SJSA1 (cell line): ENCODE measurements around the gene MRFAP1L1. TPM values are rescaled to one million over a fixed set of nuclear protein-coding genes. Genes with fewer than 3 reads are reported as not detected.

Experiments
- DNase-seq, 2 experiments: peaks; one replicate each; pipeline ENCODE4 v3.0.0-alpha.2; 2015 to 2020; ENCODE audit warnings: low spot score in 2 of 2, low read depth in 1 of 2
- H3K27ac ChIP-seq: fragments of 250-450 bp; sonication (Bioruptor Pico); 2 replicates; pipeline ENCODE4 v1.5.1; 2020; ENCODE audit warnings: mild to moderate bottlenecking, moderate library complexity
- H3K27me3 ChIP-seq: fragments of 250-450 bp; sonication (Bioruptor Pico); replicated peaks from 2 replicates; pipeline ENCODE4 v1.5.1; 2020; ENCODE audit warnings: mild to moderate bottlenecking, moderate library complexity
- H3K36me3 ChIP-seq: fragments of 250-450 bp; sonication (Bioruptor Pico); 2 replicates; pipeline ENCODE4 v1.5.1; 2020; ENCODE audit warnings: mild to moderate bottlenecking
- H3K4me1 ChIP-seq: fragments of 250-450 bp; sonication (Bioruptor Pico); replicated peaks from 2 replicates; pipeline ENCODE4 v1.6.1; 2021; ENCODE audit warnings: mild to moderate bottlenecking
- H3K4me3 ChIP-seq: fragments of 250-450 bp; sonication (Bioruptor Pico); 2 replicates; pipeline ENCODE4 v1.5.1; 2020; ENCODE audit warnings: mild to moderate bottlenecking
- H3K9me3 ChIP-seq: fragments of 250-450 bp; sonication (Bioruptor Pico); replicated peaks from 2 replicates; pipeline ENCODE4 v1.5.1; 2020; ENCODE audit warnings: mild to moderate bottlenecking
- total RNA-seq: library from RNA; depleted of rRNA; stranded (reverse); fragments of >200 nt; shearing (Covaris generic); gene quantifications from 2 replicates; pipeline ENCODE4 v1.2.3, GENCODE V29; 2014

MRFAP1L1 gene
- total RNA-seq, 1 experiment from 2014 or later, result 41.0 TPM

DNA sequence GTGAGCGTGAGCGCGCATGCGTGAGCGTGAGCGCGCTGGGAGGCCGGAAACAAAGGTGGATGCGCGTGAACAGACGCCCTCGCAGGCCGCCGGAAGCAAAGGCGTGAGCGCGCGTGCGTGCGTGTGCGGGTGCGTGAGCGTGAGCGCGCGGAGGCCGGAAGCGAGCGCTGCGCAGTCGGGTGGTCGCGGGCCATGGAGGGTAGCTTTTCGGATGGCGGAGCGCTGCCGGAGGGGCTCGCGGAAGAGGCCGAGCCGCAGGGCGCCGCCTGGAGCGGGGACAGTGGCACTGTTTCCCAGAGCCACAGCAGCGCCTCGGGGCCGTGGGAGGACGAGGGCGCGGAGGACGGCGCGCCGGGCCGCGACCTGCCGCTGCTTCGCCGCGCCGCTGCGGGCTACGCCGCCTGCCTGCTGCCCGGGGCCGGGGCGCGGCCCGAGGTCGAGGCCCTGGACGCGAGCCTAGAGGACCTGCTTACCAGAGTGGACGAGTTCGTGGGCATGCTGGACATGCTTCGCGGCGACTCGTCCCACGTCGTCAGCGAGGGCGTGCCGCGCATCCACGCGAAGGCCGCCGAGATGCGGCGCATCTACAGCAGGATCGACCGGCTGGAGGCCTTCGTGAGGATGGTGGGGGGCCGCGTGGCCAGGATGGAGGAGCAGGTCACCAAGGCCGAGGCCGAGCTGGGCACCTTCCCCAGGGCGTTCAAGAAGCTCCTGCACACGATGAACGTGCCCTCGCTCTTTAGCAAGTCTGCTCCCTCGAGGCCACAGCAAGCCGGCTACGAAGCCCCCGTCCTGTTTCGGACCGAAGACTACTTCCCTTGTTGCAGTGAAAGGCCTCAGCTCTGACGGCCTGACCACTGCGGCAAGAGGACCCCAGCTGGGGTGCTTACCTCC is 6.6 kb upstream of the MRFAP1L1 start, which contains the start of gene BLOC1S4:
Gene BLOC1S4, plus strand, starts transcription at position 157 of the 894 bp plus-strand sequence. Its CDS starts 36 bp downstream, at position 193.
- H3K36me3 ChIP-seq, result peaks cover 12% of the 10 kb centered on the region; the same call in 1 of the 2 replicates
- DNase-seq, result peak; percentile 72 to 81
- peak within 1 kb of the TSS; percentile 92 for H3K4me3 ChIP-seq
- H3K27me3 ChIP-seq, result no peaks in the 10 kb centered on the region
- no peaks in the 10 kb centered on the region for H3K9me3 ChIP-seq
- H3K27ac ChIP-seq, result peak within 1 kb of the TSS; percentile 59; the same call in 1 of the 2 replicates
- no peaks in the 10 kb centered on the region for H3K4me1 ChIP-seq

GRCh38 chr4:6715704-6716017 is 6.0 kb upstream of the MRFAP1L1 start:
- Histone ChIP-seq H3K27ac (no peak overlapping the region), H3K27me3 (no peaks in the 10 kb centered on the region), H3K36me3 (peaks cover 12% of the 10 kb centered on the region; the same call in 1 of the 2 replicates), H3K9me3 (no peaks in the 10 kb centered on the region), H3K4me3 (peak overlapping the region; percentile 92), H3K4me1 (no peaks in the 10 kb centered on the region)
- DNase-seq, result no peak

GRCh38 chr4:6714954-6715353 is 5.3 kb upstream of the MRFAP1L1 start:
- Histone ChIP-seq H3K4me3 (no peak overlapping the region), H3K9me3 (no peaks in the 10 kb centered on the region), H3K4me1 (0 out of 2 replicates have a peak, but pooled peaks cover 3% of the 10 kb centered on the region), H3K27me3 (no peaks in the 10 kb centered on the region), H3K27ac (no peak overlapping the region), H3K36me3 (peaks cover 12% of the 10 kb centered on the region; the same call in 1 of the 2 replicates)
- no peak for DNase-seq

- no peaks in the 10 kb centered on the region for H3K27me3 ChIP-seq
- H3K27ac ChIP-seq, result no peak overlapping the region
- H3K9me3 ChIP-seq, result no peaks in the 10 kb centered on the region
- peaks cover 11% of the 10 kb centered on the region for H3K4me1 ChIP-seq
- H3K4me3 ChIP-seq, result no peak overlapping the region
- no peak for DNase-seq
- H3K36me3 ChIP-seq, result peaks cover 11% of the 10 kb centered on the region
Measured at GRCh38 chr4:6710996-6711395, 1.3 kb upstream of the MRFAP1L1 start.

- no peaks in the 10 kb centered on the region for H3K9me3 ChIP-seq
- no peak overlapping the region for H3K27ac ChIP-seq
- H3K4me1 ChIP-seq, result peaks cover 11% of the 10 kb centered on the region
- H3K36me3 ChIP-seq, result peaks cover 11% of the 10 kb centered on the region
- no peak for DNase-seq
- peak overlapping the region; percentile 57 for H3K4me3 ChIP-seq
- H3K27me3 ChIP-seq, result no peaks in the 10 kb centered on the region
Measured at GRCh38 chr4:6710282-6710681, 617 bp upstream of the MRFAP1L1 start.

DNA sequence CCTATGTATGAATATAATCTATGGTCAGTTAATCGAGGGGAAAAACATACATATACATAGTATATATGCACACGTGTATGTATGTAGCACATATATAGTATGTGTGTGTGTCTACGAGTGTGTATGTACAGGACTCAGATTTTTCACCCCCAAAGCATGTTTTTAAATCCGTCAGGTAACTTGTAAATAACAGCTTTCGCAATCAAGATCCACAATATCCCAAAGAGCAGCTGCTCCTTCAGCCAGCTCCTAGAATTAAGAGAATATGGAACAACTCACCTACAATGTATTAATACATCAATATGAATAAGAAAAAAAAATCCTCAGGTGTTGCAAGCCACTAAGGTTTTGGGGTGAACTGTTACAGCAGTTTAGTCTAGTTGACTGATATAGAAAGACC is 3.5 kb downstream of the MRFAP1L1 start:
- Histone ChIP-seq H3K4me3 (no peak overlapping the region), H3K4me1 (peaks cover 17% of the 10 kb centered on the region), H3K27ac (no peak overlapping the region), H3K27me3 (no peaks in the 10 kb centered on the region), H3K9me3 (no peaks in the 10 kb centered on the region), H3K36me3 (peaks cover 11% of the 10 kb centered on the region)
- no peak for DNase-seq

- H3K4me3 ChIP-seq, result no peak overlapping the region
- H3K36me3 ChIP-seq, result peaks cover 11% of the 10 kb centered on the region
- DNase-seq, result no peak
- no peaks in the 10 kb centered on the region for H3K9me3 ChIP-seq
- peaks cover 17% of the 10 kb centered on the region for H3K4me1 ChIP-seq
- H3K27ac ChIP-seq, result no peak overlapping the region
- H3K27me3 ChIP-seq, result no peaks in the 10 kb centered on the region
Measured at GRCh38 chr4:6705646-6706045, 4.0 kb downstream of the MRFAP1L1 start.

GRCh38 chr4:6703786-6704185 is 5.9 kb downstream of the MRFAP1L1 start:
- H3K27ac ChIP-seq, result no peak overlapping the region
- DNase-seq, result no peak
- H3K9me3 ChIP-seq, result no peaks in the 10 kb centered on the region
- H3K4me3 ChIP-seq, result no peak overlapping the region
- H3K36me3 ChIP-seq, result peaks cover 11% of the 10 kb centered on the region
- no peaks in the 10 kb centered on the region for H3K27me3 ChIP-seq
- H3K4me1 ChIP-seq, result peaks cover 14% of the 10 kb centered on the region

DNA sequence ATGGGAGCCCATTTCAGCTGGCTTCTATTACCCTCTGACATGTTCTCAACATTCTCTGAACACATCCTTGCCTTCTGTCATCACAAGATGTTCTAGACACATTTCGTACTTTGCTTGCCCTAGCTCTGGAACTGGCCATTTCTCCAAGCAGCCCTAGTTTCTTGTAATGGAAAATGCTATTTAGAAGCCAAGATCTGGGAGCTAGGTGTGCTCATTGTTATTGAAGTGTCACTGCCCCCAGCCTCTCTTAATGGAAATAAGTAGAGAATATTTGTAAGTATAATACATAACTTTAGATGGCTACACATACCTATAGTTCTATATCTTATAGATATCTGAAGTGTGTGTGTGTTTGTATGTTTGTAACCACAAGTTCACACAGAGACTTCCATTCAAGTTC is 6.9 kb downstream of the MRFAP1L1 start:
- Histone ChIP-seq H3K9me3 (no peaks in the 10 kb centered on the region), H3K4me3 (no peak overlapping the region), H3K4me1 (peaks cover 5% of the 10 kb centered on the region; the same call in 1 of the 2 replicates), H3K27ac (no peak overlapping the region), H3K36me3 (peaks cover 8% of the 10 kb centered on the region), H3K27me3 (no peaks in the 10 kb centered on the region)
- no peak for DNase-seq

GRCh38 chr4:6701371-6701770 is 8.3 kb downstream of the MRFAP1L1 start:
- DNase-seq, result no peak
- peaks cover 5% of the 10 kb centered on the region; the same call in 1 of the 2 replicates for H3K4me1 ChIP-seq
- H3K4me3 ChIP-seq, result no peak overlapping the region
- peaks cover 3% of the 10 kb centered on the region; the same call in 1 of the 2 replicates for H3K36me3 ChIP-seq
- H3K9me3 ChIP-seq, result no peaks in the 10 kb centered on the region
- no peak overlapping the region for H3K27ac ChIP-seq
- no peaks in the 10 kb centered on the region for H3K27me3 ChIP-seq

DNA sequence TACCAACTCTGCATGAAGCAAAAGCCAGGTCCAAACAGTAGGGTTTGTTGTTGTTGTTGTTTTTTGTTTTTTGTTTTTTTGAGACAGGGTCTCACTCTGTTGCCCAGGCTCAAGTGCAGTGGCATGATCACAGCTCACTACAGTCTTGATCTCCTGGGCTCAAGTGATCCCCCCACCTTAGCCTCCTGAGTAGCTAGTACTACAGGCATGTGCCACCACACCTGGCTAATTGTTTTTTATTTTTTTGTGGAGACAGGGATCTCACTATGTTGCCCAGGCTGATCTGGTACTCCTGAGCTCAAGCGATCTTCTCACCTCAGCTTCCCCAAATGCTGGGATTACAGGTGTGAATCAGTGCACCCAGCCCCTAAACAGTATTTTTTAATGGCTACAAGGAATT is 9.8 kb downstream of the MRFAP1L1 start:
- no peak overlapping the region for H3K27ac ChIP-seq
- no peaks in the 10 kb centered on the region for H3K27me3 ChIP-seq
- no peak for DNase-seq

GRCh38 chr4:6699388-6699787 is 10.3 kb downstream of the MRFAP1L1 start:
- H3K9me3 ChIP-seq, result no peaks in the 10 kb centered on the region
- DNase-seq, result no peak
- H3K27me3 ChIP-seq, result no peaks in the 10 kb centered on the region
- no peak overlapping the region for H3K4me3 ChIP-seq
- H3K36me3 ChIP-seq, result no peaks in the 10 kb centered on the region
- peaks cover 15% of the 10 kb centered on the region for H3K4me1 ChIP-seq
- no peak overlapping the region for H3K27ac ChIP-seq

More for the DNA sequence above, 9.8 kb downstream of the MRFAP1L1 start:
- H3K36me3 ChIP-seq, result no peaks in the 10 kb centered on the region
- no peak overlapping the region for H3K4me3 ChIP-seq
- H3K4me1 ChIP-seq, result peaks cover 15% of the 10 kb centered on the region
- H3K9me3 ChIP-seq, result no peaks in the 10 kb centered on the region

DNA sequence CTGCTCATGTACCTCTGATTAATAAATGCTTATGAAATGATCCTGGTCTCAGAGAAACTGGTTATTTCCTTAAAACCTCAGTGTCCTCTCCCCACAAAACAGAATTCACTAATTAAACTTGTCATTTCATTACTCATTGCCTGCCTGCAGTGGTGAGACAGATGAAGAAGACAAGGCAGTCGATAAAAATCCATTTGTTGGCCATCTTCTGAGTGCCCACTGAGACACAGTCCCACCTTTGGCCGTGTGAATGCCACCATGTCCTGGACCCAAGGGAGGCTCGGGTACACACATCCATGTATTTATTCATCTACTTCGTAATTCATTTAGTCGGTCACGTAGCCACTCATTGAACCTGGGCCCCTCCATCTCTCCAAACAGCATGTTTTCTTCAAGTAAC is 12.5 kb downstream of the MRFAP1L1 start:
- no peak overlapping the region for H3K27ac ChIP-seq
- H3K4me3 ChIP-seq, result no peak overlapping the region
- H3K4me1 ChIP-seq, result peaks cover 10% of the 10 kb centered on the region
- no peaks in the 10 kb centered on the region for H3K27me3 ChIP-seq
- no peak for DNase-seq
- H3K9me3 ChIP-seq, result no peaks in the 10 kb centered on the region
- no peaks in the 10 kb centered on the region for H3K36me3 ChIP-seq

DNA sequence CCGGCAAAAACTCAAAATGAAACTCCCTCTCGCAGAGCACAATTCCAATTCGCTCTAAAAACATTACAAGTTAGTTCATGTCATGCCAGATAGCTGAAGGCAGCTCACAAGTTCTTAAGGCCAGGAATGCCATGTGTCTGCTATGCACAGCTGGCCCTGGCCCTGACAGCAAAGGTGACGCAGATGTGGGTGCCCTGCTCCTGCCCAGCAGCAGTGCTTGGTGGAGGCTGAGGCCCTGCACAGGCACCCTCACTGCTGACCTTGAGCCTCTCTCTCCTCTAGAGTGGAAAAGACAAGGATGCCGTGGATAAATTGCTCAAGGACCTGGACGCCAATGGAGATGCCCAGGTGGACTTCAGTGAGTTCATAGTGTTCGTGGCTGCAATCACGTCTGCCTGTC is 13.1 kb downstream of the MRFAP1L1 start:
- Histone ChIP-seq H3K9me3 (no peaks in the 10 kb centered on the region), H3K27ac (no peak overlapping the region)
- DNase-seq, result no peak

More for the DNA sequence above, 13.1 kb downstream of the MRFAP1L1 start:
- H3K4me1 ChIP-seq, result peaks cover 10% of the 10 kb centered on the region
- H3K4me3 ChIP-seq, result no peak overlapping the region
- no peaks in the 10 kb centered on the region for H3K27me3 ChIP-seq
- H3K36me3 ChIP-seq, result no peaks in the 10 kb centered on the region
